T-helper 1 cell (primary cell): ENCODE results near the gene KIF1C.

Source experiments
- DNase-seq, 5 donors: peaks; one replicate each; pipeline ENCODE4 v3.0.0-alpha.2; 2012 to 2020

Gene KIF1C

DNA sequence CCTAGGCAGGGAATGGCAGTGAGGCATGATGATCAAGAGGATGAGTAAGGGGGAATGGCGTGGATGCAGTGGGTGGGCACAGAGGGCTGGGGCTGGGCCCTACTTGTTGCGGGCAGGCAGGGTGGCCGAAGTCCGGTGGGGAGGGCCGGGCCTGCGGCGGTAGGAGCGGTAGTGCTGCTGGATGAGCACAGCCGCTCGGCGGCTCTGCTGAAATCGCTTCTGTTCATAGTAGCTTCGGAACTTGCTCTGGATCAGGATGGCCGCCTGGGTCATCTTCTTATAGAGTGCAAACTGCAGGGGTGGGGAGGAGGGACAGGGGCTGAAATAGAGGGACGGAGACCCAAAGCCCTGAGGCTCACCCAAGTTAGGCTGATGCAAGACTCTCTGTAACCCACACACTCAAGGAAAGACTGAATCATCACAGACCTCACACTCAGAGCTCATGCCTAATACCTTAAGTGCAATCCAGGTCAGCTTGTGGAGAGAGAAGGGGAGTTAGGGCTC lies 28.7 kb upstream of the KIF1C start:
- DNase-seq, result peak in 1 of 5 donors; percentile 84

DNA sequence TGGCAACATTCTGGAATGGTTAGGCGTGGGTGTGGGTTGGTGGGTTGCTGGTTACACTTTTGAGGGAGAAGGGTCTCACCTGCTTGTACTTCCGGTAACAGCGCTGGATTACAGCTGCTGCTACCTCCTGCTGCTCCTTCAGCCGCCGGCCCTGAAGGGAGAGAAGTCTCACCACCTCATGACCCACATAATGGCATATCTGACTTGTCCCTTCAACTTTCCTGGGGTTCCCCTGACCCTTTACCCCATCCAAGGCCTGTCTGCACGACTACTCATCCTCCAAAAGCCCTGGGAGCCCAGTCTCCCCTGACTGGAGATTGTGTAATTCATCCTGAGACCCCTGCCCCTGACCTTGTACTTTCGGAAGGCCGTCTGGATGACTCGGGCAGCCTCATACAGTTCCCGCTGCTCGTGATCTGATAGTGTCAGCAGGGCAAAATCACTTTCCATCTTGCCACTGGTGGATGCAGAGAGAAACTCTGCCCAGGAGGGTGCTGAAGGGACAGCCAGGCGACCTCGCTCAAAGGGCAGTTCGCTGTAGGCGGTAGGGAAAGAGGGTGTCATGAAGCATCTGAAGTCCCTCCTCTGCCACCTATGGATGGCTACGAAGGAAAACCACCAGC lies 28.1 kb upstream of the KIF1C start:
- no peak for DNase-seq

DNA sequence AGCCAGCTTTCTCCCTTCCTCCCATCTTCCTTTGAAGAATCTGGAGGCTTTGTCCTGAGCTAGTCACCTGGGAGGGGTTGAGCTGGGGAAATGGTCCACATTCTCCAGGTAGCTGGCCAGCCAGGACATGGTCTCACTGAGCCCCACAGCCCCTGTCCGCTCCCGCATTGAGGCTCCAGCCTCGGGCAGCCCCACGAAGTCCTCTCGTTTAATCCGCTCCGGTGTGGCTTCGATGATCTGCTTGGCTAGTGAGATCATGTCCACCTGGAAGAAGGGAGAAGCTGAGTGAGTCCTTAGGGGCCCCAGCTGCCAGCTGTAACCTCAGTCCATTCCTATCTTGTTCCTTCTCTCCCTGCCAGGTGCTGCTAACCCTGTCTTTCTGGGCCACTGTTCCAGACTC lies 27.5 kb upstream of the KIF1C start:
- DNase-seq, result no peak

DNA sequence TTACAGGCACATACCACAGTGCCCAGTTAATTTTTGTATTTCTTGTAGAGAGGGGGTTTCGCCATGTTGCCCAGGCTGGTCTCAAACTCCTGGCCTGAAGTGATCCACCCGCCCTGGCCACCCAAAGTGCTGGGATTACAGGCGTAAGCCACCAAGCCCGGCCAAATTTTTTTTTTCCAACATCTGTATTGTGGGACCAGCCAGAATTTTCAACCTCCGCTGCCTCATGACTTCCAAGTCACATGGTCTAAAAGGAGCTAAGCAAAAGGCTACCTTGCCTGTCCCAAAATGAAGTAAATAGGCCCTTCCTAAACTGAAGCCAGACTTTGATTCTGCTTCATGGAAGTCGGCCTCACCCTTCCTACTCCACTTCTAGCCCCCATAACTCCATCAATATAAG lies 25.9 kb upstream of the KIF1C start:
- no peak for DNase-seq

DNA sequence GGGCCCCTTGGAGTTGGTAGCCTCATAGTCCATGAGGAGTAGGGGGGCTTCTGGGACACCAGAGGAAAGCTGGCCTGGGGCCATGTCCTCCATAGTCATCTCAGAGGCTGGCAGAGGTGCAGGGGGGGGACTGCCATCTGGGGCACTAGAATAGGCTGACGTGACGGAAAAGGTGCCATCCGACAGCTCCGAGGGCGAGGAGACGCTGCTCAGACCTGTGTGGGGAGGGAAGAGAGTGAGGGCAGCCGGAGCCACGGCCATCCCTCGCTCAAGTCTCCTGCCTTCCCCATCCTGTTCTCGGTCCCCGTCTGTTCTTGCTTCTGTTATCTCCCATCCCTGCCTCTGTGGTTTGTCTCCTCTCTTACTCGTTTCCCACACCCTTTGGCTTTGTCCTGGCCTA lies 25.4 kb upstream of the KIF1C start:
- DNase-seq, result no peak

DNA sequence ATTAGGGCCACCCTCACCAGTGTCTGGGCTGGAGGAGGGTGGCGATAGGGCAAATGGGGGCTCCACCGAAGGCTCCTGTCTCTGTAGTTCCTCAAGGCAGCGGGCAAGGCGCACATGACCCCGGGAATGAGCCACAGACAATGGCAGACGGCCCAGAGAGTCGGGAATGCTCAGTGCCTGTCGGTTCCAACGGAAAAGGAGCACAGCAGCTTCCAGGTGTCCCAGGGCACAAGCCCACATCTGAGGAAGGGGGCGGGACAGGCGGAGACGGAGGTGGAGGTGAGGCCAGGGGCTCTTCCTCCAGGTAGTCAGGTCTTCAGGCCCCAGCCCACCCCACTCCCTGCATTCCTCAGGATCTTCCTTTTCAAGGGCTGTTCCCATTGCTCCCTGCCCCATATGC lies 25.0 kb upstream of the KIF1C start:
- DNase-seq, result no peak

DNA sequence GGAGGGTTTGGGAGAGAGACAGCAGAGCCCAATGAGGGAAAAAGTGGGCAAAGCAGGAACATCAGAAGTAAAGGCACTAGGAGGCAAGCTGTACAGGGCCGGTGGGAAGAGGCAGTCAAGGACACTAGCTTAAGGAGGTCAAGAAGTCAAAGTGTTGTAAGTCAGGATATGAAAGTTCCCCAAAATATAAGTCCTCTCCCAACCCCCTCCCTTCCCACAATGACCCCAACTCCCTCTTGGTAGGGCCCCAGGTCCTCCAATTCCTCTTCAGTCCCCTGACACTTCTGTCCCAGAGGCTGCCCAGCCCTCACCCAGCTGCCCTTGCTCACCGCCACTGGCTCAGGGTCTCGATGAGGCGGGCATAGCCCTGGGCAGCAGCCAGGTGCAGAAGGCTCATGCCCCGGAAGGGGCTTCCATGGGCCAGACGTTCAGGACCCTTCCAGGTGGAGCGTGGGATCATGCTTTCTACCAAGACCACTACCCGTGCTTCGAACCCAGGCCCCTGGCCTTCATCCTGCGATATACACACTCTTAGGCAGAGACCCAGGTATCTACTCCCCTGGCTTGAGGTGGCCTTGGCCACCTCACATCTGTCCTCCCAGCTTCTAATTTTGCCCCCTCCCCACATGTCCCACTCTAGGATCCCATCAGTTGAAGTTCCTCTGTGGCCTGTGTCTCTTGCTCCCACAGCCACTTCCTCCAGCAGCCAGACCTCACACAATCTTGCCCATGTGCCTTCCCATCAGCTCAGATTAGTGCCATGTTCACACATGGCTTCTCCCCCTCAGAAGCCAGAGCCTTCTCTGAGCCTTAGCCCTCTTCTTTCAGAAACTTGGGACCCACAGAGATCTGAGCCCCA lies 24.3 kb upstream of the KIF1C start:
- DNase-seq, result no peak

DNA sequence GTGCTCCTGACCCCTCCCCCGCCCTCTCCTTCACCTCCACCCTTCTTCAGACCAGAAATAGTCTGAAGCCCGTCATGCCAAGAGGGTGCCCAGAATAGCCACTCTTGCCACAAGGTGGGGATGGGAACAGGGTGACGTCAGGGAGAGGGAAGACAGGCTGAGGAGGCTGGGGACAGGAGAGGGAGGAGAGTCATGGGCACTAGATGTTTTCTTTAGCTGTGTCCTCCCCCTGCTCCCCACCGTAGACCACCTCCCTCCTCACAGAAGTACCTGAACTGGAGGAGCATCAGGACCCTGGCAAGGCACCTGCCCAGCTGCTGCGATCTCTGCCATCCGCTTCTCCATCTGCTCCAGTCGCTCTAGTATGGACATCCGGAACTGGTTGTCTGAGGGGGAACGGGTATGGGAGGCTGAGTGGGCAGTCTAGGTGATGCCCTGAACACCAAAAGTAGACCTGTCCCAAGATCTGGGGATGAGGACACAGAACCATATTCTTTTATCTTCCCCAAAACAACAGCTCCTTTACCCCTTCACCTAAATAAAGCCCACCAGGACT lies 23.6 kb upstream of the KIF1C start:
- no peak for DNase-seq

DNA sequence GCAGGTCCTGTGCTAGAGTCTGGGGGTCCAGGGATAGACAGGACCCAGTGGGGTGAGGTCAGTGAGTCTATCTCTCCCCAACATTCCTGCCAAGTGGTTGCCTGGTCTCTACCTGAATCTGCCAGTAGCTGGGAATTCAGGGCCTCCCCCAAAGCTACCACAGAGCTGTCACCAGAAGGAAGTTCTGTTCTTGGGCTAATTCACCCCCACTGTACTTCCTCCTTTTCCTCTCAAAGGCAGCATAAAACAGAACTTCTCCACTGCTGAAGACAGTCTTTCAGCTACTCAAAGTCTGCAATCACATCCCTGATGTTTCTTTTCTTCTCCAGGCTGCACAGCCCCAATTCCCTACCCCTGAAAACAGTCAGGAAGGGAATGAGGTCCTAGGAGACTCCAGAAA lies 19.0 kb upstream of the KIF1C start:
- no peak for DNase-seq

DNA sequence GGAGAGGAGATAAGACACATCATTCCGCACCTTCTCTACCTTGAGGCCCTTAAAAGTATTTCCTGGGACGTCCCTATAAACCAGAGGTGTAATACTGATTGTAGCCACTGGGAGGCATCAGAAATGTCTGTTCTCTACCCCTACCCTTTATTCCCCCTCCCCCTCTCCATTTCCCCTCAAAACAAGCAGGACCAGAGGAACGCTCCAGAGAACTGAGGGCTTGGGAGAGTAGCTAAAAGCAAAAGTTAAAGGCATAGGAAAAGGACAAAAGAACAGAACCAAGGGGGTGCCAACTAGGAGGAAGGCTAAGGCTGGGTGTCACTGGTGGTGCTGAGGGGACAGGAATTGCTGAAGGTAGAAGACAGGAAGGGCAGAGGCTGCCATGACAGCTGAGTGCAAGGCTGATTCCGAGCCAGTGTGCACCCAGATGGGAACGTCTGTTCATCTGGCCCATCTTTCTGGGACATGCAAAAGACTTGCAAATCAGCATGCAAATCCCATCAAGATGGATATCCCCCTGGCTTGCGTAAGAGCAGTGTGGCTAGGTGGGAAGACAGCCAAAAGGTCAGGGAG lies 17.0 kb upstream of the KIF1C start:
- DNase-seq, result peak in 2 of 5 donors; percentile 46 to 69

DNA sequence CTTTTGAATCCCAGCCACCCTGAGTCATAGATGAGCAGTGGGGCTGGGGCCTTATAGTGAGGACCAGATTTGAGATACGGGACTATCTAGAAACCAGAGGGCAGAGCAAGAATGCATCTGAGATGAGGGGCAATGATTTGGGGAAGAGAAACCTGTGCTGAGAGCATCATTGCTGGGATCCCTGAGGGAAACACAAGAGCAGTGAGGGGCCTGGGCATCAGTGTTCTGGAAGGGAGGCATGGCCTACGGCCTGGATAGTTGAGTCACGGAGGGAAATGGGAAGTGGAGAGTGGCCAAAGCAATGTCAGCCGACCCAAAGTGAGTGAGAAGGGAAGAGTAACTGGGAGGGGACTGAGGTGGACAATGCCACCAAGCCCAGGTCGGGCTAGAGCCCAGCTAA lies 15.4 kb upstream of the KIF1C start:
- no peak for DNase-seq

DNA sequence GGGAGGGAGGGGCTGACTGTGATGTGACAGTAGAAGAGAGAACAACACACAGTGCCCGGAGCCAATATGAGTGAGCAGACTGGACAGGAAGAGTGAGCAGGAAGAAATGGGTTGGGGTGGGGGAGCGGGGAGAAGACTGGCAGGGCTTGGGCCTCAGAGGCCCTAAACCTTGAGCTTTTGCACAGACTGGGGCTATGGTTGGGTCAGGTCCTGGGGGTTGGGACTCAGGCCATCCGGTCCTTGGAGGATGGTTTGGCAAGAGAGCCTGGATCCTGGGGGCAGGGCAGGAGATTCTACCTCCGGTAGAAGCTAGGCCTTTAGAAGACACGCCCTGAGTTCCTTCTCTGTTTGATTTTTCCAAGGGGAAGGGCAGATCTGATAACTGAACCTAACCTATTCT lies 11.3 kb upstream of the KIF1C start:
- DNase-seq, result peak in 1 of 5 donors; percentile 38

DNA sequence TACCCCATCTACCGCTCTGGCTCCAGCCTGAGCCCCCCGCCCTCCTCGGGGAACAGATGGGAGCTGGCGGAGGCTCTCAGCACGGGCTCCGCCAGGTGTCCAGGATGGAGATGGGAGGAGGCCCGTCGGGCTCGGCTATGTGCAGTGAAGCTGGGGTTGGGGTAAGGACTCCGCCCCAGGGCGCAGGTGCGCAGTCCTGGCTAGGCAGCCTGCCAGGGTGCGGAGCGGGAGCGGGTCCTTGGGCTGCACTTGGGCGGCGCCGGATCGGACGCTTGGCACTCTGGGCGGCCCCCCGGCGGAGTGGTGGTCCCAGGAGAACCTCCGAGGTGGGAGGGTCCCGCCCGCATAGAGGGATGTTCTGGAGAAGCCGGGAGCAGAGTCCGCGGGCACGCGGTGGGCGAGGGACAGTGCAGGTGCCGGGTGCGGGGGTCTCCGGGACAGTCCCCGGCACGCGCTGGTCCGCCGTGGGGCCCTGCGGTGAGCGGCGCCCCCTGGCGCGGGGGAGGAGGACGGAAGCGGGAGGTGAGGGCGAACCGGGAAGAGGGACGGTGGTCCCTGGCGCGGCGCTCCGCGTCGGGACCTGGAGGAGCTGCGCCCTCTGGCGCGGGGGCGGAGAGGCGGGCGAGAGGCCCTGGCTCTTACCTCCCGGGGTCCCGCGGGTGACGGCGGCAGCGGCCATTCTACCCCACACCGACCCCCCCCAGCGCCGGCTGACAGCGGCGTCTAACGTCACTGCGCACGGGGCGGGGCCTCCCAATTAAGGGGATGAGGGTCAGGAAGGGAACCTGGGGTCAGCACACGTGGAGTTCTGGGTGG lies 10.6 kb upstream of the KIF1C start, which contains the start of gene CAMTA2:
Gene CAMTA2 (minus strand): TSS at position 725 of the 816 bp plus-strand sequence. CDS start 1,453 bp downstream, outside the sequence.
- DNase-seq, result peak; percentile 71 to 85 (median 82)

DNA sequence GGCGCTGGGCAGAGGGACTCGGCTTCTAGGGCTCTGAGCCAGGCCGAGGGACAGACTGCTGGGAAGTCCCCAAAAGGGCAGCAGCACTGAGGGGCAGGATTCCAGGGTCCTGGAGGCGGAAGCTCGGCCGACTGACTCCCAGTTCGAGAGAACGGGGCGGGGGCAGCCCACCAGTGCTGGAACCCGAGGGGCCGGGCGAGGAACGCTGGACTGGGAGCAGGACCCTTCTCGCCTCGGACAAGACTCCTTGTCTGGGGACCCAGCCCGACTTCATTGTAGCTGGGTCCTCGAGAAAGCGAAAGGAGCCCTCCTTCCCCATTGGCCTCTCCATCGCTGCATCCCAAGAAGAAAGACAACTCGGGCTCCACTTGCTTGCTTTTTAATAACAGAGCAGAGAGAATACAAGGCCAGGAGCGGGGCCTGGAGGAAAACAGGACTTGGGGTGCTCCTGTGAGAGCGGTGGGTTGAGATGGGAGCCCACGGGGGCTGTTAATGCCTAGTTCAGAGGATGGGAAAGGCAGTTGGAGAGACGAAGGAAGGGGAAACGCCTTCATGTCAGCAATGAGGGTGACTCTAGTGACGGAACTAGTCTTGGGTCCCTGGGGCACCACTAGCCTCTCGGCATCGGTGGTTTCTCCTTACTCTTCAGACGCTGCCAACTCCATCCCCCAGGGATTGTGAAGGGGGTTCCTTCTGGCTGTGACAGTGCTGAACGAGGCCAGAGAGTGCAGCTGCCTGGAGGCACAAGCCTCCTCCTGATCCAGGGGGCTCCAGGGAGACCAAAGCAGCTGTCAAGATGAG lies 9.8 kb upstream of the KIF1C start:
- no peak for DNase-seq

DNA sequence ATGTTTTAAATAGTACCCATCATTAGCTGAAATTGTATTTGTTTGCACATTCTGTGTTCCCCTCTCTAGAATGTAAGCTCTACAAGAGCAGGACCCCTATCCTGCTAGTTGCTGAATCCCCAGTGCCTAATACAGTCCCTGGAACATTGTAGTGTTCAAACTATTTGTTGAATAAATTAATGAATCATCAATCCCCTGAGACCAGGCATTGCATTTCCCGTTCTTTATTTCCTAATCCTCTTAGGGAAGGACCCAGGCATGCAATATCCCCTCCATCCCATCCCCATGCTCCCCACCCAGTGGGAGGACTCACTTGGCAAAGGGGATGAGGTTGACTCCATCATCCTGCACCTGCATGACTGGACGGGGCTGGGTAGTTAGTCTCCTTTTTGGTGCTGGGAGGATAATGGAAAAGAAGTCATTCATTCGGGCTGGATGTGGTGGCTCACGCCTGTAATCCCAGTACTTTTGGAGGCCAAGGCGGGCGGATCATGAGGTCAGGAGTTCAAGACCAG lies 3.6 kb upstream of the KIF1C start:
- DNase-seq, result no peak

DNA sequence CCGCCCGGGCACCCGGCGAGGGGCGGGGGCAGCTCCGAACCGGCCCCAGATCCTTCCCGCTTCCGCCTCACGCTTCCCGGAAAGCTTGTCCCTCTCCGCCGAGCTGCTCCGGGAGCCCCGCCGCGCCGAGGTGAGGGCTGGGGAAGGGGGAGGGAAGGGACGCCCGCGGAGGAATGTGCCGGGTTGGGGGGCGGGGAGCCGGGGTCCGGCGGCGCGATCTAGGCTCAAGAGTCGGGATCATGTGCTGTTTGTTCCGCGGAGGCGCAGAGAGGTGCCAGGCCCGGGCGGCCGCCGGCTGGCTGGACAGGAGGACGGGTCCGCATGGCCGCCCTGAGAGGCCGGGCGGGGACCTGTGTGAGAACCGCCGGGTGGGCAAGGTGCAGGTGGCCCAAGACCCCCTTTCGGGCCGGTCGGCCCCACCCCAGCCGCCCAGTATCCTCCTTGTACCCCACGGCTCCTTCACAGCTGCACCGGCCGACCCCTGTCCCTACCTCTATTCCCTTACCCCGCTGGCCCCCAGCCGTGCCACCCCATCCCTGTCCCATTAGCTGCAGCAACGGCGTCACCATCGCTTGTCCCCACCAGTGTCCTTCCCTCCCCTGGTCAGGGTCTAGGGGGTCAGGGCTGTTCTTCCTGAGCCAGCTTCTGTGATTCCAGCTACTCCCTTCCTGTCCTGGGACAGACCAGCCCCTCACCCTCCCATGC lies 429 bp downstream of the KIF1C start:
- DNase-seq, result peak in 1 of 5 donors; percentile 26

DNA sequence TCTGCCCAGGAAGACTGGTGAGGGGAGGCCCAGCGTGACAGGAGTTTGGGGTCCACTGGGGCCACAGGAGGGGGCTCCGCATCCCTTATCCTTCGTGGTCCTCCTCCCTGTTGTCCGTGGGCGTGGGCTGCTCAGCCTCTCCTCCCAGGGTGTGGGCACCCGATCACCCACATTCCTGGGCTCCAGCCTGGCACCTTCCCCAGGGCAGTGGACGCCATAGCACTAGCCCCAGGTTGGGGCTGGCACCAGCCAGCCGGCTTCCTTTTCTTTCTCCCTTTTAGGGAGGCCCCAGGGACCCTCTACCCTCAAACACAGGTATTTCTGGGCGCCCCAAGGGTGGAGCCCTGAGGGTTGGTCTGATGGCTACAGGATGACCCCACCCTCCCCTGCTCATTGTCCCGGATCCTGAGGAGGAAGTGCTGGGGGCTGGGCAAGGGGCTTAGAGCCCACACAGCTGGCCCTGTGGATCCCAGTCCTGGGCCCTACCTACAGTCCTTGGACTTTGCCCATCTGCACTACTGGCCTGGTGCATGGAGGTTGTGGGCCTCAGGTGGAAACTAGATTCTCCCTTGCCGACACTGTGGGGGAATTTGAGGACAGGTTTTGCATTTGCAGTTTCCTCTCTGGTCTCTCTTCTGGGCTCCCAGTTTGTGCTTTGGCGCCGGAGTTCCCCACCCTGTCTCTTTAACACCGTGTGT lies 1.1 kb downstream of the KIF1C start:
- DNase-seq, result no peak

DNA sequence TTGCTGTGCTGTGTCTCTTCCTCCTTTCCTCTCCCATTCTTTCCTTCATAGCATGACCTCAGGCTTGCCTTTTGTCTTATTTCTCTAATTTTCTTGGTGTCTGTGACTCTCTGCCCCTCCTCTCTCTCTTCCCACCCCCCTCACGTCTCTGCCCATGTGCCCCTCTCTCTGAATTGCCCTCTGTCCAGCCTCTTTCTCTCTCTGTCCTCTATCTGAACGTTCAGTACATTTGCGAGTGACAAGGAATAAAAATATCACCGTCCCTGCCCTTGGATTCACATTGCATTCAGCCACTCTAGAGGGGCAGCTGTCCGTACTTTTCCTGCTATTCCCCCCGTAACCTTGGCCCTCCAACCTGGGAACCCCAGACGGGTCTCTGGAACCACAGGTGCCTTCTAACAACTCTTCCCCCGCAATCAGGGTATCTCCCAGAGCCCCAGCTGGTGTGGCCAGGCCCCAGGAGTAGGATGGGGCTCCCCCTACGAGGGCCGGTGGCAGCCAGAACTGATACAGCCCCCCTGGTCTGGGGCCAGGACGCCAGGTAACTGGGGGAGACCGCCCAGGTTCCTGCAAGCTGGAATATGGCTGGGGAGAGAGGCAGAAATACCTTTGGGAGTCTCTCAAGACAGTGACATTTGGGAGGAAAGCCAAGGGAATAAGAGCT lies 1.8 kb downstream of the KIF1C start:
- DNase-seq, result no peak

DNA sequence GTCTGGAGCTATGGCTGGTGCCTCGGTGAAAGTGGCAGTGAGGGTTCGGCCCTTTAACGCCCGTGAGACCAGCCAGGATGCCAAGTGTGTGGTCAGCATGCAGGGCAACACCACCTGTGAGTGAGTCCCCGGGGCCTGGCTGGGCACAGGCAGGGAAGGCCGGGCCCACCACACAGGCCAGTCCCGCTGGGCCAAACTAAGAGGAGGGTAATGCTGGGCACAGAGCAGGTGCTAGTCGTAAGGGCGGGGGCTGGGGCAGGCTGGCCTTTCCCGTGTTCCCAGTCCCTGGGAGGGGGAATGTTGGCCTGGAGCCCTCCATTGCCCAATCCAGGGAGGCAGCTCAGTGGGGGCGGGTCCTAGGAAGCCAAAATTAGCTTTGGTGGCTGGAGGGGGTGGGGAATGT lies 2.5 kb downstream of the KIF1C start:
- DNase-seq, result no peak
